Spleen (tissue), 11 donors: ENCODE data around the gene ZNF641. TPM values are rescaled to one million over a fixed set of nuclear protein-coding genes. Genes with fewer than 3 reads are reported as not detected.

Source experiments
- DNase-seq: peaks from one replicate; pipeline ENCODE4 v3.0.0-alpha.2; 2020
- H3K27ac ChIP-seq, 8 donors: fragments of 200-600 bp; sonication (generic) in 7 of 8; 1 replicate in 4 of 8; 2 replicates in 4 of 8; pipeline versions ENCODE4 v1.5.0 to v1.8.0; 2016 to 2021; ENCODE audit warnings: inconsistent platforms in 4 of 8, mild to moderate bottlenecking in 4 of 8, moderate library complexity in 1 of 8
- H3K27me3 ChIP-seq, 7 donors: fragments of 200-600 bp; sonication (generic) in 6 of 7; replicated peaks in 1 of 7; 1 replicate in 4 of 7; 2 replicates in 3 of 7; pipeline versions ENCODE4 v1.5.0 to v1.8.0; 2016 to 2021; ENCODE audit warnings: inconsistent platforms in 3 of 7, mild to moderate bottlenecking in 1 of 7
- H3K36me3 ChIP-seq, 6 donors: fragments of 200-600 bp; sonication (generic) in 5 of 6; 1 replicate in 4 of 6; 2 replicates in 2 of 6; pipeline versions ENCODE4 v1.5.0 to v1.8.0; 2016 to 2021; ENCODE audit warnings: inconsistent platforms in 2 of 6
- H3K4me1 ChIP-seq, 6 donors: fragments of 200-600 bp; sonication (generic) in 5 of 6; 1 replicate in 3 of 6; 2 replicates in 3 of 6; pipeline versions ENCODE4 v1.5.0 to v1.8.0; 2016 to 2021; ENCODE audit warnings: inconsistent platforms in 3 of 6
- H3K4me3 ChIP-seq, 8 donors: fragments of 200-600 bp; sonication (generic) in 7 of 8; 1 replicate in 4 of 8; 2 replicates in 4 of 8; pipeline versions ENCODE4 v1.5.0 to v1.8.0; 2016 to 2021; ENCODE audit warnings: inconsistent platforms in 4 of 8, mild to moderate bottlenecking in 4 of 8, moderate library complexity in 2 of 8
- H3K9me3 ChIP-seq, 8 donors: fragments of 200-600 bp; sonication (generic) in 7 of 8; 1 replicate in 4 of 8; 2 replicates in 4 of 8; pipeline versions ENCODE4 v1.5.0 to v1.8.0; 2016 to 2021; ENCODE audit warnings: inconsistent platforms in 4 of 8
- POLR2A ChIP-seq, 3 donors: fragments of 450-650 bp; IDR thresholded peaks; one replicate each; pipeline ENCODE4 v1.5.1; 2017; ENCODE audit warnings: antibody characterized with exemption in 3 of 3, mild to moderate bottlenecking in 1 of 3
- POLR2AphosphoS5 ChIP-seq, 3 donors: sonication (generic); formaldehyde crosslinking; IDR thresholded peaks; one replicate each; pipeline ENCODE4 v1.5.1; 2017; ENCODE audit warnings: antibody characterized with exemption in 3 of 3
- WGBS, 5 donors: extraction: QIAGEN DNeasy Blood & Tissue Kit in 3 of 5; methylation state at CpG; one replicate each; pipeline versions ENCODE4 v1.1.5 to v1.1.7; 2013 to 2018; 5-methylcytosine and 5-hydroxymethylcytosine counted together
- intact Hi-C: fragments of 100-400 bp; cut with DNase I; formaldehyde crosslinking; loops from one replicate; pipeline ENCODE4 v1.15.0; 2023; ENCODE audit warnings: low total_unique reads
- polyA plus RNA-seq, 3 donors: library from polyadenylated mRNA; stranded (reverse); fragments of 200-250 nt; gene quantifications; one replicate each; pipeline ENCODE4 v1.2.1, GENCODE V29; 2013
- total RNA-seq, 7 donors: library from RNA; depleted of rRNA in 3 of 7; stranded (reverse); fragments of >200 nt in 3 of 7; fragmentation: NEBNext Ultra II Directional in 4 of 7; extraction: Animal tissue kit (Norgen Biotek cat#: 25700) in 4 of 7; gene quantifications; one replicate each; pipeline versions ENCODE4 v1.1.0 to v1.2.1, GENCODE V29; 2016 to 2021
- TF ChIP-seq, protein P1 (sequence below), 11 experiments: fragments of 200-600 bp in 7 of 11; fragments of 450-650 bp in 4 of 11; sonication (generic) in 4 of 11; IDR thresholded peaks in 8 of 11; conservative IDR thresholded peaks in 3 of 11; 1 replicate in 7 of 11; 2 replicates in 4 of 11; pipeline versions ENCODE4 v1.4.0 to v1.8.0; 2016 to 2021; ENCODE audit warnings: antibody characterized with exemption in 11 of 11, inconsistent platforms in 4 of 11, mild to moderate bottlenecking in 1 of 11
- donor health status: healthy with polysubstance abuse.
- donor health status: DM: no; HTN: no; CAD: no; lungs with moderate emphysema.
- donor health status: DM: no; HTN: no; CAD: no.
- donor health status: Bipolar disorder and iron deficiency.
- donor health status: healthy.
- donor health status: DM: no; HTN: no; CAD: no.
- donor health status: DM: yes; HTN: yes; CAD: no.

Gene ZNF641
- total and polyA plus RNA-seq, 10 donors: 3.3 to 67.7 (median 36.4) TPM

DNA sequence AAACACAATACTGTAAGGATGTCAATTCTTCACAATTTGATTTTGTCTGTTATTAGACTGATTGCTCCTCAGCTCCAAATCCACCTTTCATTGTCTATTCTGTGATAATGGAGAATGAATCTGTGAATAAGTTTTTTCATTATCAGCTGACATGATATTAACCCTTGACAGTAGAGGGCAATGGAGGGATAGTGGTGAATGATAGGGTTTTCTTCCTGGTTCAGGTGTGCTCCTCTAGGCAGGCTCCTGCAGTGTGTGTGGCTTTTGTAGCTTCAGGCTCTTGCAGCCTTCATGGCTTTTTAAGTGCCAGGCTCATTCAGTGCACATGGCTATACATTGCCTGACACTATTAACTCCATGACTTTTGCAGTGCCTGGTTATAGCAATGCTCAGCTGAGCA, 23.4 kb upstream of the ZNF641 start:
- H3K27ac ChIP-seq: no peak overlapping the region
- H3K4me1 ChIP-seq: no peaks in the 10 kb centered on the region
- no peaks in the 10 kb centered on the region for H3K36me3 ChIP-seq
- H3K4me3 ChIP-seq: no peak overlapping the region
- DNase-seq: no peak
- H3K9me3 ChIP-seq: no peaks in the 10 kb centered on the region
- H3K27me3 ChIP-seq: no peaks in the 10 kb centered on the region
- TF ChIP-seq POLR2A (IDR thresholded peaks at IDR 0.05) (no peak), POLR2AphosphoS5 (IDR thresholded peaks at IDR 0.05) (no peak)
- TF ChIP-seq, protein P1, sequence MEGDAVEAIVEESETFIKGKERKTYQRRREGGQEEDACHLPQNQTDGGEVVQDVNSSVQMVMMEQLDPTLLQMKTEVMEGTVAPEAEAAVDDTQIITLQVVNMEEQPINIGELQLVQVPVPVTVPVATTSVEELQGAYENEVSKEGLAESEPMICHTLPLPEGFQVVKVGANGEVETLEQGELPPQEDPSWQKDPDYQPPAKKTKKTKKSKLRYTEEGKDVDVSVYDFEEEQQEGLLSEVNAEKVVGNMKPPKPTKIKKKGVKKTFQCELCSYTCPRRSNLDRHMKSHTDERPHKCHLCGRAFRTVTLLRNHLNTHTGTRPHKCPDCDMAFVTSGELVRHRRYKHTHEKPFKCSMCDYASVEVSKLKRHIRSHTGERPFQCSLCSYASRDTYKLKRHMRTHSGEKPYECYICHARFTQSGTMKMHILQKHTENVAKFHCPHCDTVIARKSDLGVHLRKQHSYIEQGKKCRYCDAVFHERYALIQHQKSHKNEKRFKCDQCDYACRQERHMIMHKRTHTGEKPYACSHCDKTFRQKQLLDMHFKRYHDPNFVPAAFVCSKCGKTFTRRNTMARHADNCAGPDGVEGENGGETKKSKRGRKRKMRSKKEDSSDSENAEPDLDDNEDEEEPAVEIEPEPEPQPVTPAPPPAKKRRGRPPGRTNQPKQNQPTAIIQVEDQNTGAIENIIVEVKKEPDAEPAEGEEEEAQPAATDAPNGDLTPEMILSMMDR (IDR thresholded peaks at IDR 0.05 in 8 of 11, conservative IDR thresholded peaks at IDR 0.05 in 3 of 11): no peak
- intact Hi-C loops: no loop called here

DNA sequence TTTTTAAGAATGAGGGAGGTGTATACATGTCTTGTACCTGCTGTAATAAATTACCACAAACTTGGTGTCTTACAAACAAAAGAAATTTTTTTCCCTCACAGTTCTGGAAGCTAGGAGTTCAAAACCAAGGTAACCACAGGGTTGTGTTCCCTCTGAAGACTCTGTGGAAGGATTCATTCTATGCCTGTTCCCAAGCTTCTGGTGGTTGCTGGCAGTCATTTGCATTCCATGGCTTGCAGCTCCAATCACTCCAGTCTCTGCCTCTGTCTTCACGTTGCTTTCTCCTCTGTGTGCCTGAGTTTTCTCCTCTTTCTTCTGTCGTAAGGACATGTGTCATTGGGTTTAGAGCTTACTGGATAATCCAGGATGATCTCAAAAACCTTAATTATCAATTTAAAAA, 15.4 kb upstream of the ZNF641 start:
- Histone ChIP-seq H3K9me3 (peaks cover 0 to 5% (median 0%) of the 10 kb centered on the region in 8 donors), H3K4me3 (no peak overlapping the region), H3K36me3 (no peaks in the 10 kb centered on the region), H3K27ac (no peak overlapping the region), H3K4me1 (no peaks in the 10 kb centered on the region), H3K27me3 (peaks cover 0 to 7% (median 0%) of the 10 kb centered on the region in 7 donors)
- WGBS, 5 donors: 73 to 92% (median 77%) methylated on average over 2 of the region's 2 CpGs
- TF ChIP-seq POLR2AphosphoS5 (IDR thresholded peaks at IDR 0.05): no peak
- no peak for TF ChIP-seq POLR2A (IDR thresholded peaks at IDR 0.05)
- TF ChIP-seq, protein P1 (IDR thresholded peaks at IDR 0.05 in 8 of 11, conservative IDR thresholded peaks at IDR 0.05 in 3 of 11): no peak
- no peak for DNase-seq
- intact Hi-C loops: no loop called here

DNA sequence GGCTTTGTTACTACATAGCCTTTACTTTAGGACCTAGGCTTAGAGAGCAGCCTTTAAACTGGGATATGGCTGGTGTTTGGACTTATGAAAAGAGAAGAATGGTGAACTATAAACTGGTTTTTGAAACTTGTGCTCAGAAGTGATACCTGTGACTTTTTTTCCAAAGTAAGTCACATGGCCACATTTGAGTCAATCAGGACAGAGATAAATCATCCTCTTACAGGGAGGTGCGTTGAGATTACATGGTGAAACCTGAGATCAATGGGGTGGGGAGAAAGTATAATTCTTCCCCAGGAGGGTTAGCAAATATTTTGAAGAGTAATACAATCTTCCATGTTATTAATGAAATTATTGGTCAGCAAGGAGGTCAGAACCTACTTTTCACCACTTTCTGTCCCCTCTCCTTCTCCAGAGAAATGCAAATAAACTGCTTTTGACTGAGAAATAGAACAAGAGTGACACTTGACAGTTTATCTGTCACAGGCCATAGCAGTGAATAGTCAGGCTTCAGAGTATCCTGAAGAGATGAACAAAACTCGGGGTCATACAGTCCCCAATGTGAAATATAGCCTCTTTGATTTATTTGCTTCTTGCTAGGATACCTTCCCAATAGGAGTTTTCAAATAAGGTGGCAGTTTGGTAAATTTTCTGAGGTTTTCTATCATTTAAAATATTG, 11.1 kb upstream of the ZNF641 start:
- no peaks in the 10 kb centered on the region for H3K9me3 ChIP-seq
- no peaks in the 10 kb centered on the region for H3K36me3 ChIP-seq
- WGBS, 5 donors: 69 to 91% (median 83%) methylated on average over 2 of the region's 2 CpGs
- no peaks in the 10 kb centered on the region for H3K4me1 ChIP-seq
- H3K27ac ChIP-seq: no peak overlapping the region
- no peak for DNase-seq
- intact Hi-C loops: no loop called here
- H3K4me3 ChIP-seq: no peak overlapping the region
- TF ChIP-seq, protein P1 (IDR thresholded peaks at IDR 0.05 in 8 of 11, conservative IDR thresholded peaks at IDR 0.05 in 3 of 11): no peak
- TF ChIP-seq POLR2A (IDR thresholded peaks at IDR 0.05) (no peak), POLR2AphosphoS5 (IDR thresholded peaks at IDR 0.05) (no peak)
- H3K27me3 ChIP-seq: no peaks in the 10 kb centered on the region

DNA sequence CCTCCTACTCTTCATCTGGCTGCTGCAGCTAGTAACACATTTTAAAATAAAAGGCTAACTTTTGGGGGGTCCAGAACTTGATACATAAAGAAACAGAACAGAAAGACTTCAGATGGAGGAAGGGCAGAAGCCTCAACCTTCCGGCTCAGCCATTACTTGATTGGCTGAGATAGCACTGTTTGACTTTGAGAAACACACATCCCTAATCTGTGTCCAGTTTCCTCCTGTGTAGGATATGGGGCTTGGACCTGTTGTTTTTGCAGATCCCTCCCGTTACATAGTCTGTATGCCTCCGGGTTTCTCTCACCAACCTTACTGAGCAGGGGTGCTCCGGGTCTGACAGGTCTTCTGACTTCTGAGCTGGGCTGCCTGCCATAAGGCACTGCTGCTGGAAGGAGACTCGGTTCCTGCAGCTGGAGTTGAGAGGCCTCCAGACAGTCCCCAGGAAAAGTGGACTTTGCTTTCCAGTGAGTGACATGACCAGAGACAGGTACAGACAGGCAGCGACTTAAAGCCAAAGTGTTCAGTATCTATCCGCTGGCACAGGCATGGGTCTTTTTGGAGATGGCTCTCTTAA, 8.3 kb upstream of the ZNF641 start:
- H3K4me1 ChIP-seq: no peaks in the 10 kb centered on the region
- TF ChIP-seq POLR2A (IDR thresholded peaks at IDR 0.05) (no peak), POLR2AphosphoS5 (IDR thresholded peaks at IDR 0.05) (no peak)
- TF ChIP-seq, protein P1 (IDR thresholded peaks at IDR 0.05 in 8 of 11, conservative IDR thresholded peaks at IDR 0.05 in 3 of 11): no peak
- H3K27me3 ChIP-seq: no peaks in the 10 kb centered on the region
- DNase-seq: no peak
- no peak overlapping the region for H3K4me3 ChIP-seq
- H3K27ac ChIP-seq: no peak overlapping the region
- H3K9me3 ChIP-seq: no peaks in the 10 kb centered on the region
- intact Hi-C loops: no loop called here
- WGBS, 5 donors: 90 to 95% (median 93%) methylated on average over 7 of the region's 7 CpGs
- H3K36me3 ChIP-seq: no peaks in the 10 kb centered on the region
